Fibroblast of the aortic adventitia (primary cell): ENCODE data around the gene PLEKHH2. TPM values are rescaled to one million over a fixed set of nuclear protein-coding genes. Genes with fewer than 3 reads are reported as not detected.

Source experiments
- DNase-seq: peaks from one replicate; pipeline ENCODE4 v3.0.0-alpha.2; 2010; ENCODE audit warnings: low read depth
- H3K4me3 ChIP-seq: 2 replicates; pipeline ENCODE4 v1.5.1; 2011; ENCODE audit warnings: low read depth, mild to moderate bottlenecking, control low read depth, low read length, moderate library complexity
- total RNA-seq: library from RNA; depleted of rRNA; stranded (reverse); fragments of >200 nt; gene quantifications from 2 replicates; pipeline ENCODE4 v1.2.3, GENCODE V29; 2012; ENCODE audit warnings: low replicate concordance
- TF ChIP-seq, protein P1 (sequence below): IDR thresholded peaks from 2 replicates; pipeline ENCODE4 v1.5.1; 2011; ENCODE audit warnings: mild to moderate bottlenecking, low read length, control low read depth, inconsistent platforms; ENCODE audit not compliant: insufficient read depth

Gene PLEKHH2
- total RNA-seq, 1 donor: 5.4 TPM

DNA sequence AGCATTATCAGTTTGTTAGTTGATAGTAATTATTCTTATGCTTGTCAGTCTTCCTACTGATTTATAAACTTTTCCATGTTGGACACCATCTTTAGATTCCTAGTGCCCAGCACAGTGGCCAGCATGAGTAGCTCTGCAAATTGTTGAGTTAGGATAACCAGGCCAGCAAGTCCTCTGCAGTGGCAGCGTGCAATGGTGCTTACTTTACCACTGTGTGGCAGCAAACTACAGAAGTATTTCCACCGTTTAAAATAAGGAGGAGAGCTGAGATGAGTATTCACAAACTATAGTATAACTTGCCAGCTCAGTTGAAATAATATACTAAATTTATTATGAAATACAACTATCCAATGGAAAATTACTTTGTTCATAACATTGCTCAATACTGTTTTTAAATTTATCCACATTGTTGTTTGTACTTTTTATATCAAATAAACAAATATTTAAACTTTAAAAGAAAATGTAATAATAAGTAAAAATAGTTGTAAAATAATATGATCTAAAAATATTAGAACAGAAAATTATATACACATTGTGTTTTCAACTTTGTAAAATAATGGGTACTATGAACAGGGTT is 31.9 kb upstream of the PLEKHH2 start:
- H3K4me3 ChIP-seq: no peak overlapping the region
- peak; percentile 67 for DNase-seq
- TF ChIP-seq, protein P1, sequence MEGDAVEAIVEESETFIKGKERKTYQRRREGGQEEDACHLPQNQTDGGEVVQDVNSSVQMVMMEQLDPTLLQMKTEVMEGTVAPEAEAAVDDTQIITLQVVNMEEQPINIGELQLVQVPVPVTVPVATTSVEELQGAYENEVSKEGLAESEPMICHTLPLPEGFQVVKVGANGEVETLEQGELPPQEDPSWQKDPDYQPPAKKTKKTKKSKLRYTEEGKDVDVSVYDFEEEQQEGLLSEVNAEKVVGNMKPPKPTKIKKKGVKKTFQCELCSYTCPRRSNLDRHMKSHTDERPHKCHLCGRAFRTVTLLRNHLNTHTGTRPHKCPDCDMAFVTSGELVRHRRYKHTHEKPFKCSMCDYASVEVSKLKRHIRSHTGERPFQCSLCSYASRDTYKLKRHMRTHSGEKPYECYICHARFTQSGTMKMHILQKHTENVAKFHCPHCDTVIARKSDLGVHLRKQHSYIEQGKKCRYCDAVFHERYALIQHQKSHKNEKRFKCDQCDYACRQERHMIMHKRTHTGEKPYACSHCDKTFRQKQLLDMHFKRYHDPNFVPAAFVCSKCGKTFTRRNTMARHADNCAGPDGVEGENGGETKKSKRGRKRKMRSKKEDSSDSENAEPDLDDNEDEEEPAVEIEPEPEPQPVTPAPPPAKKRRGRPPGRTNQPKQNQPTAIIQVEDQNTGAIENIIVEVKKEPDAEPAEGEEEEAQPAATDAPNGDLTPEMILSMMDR: peak; percentile 71

DNA sequence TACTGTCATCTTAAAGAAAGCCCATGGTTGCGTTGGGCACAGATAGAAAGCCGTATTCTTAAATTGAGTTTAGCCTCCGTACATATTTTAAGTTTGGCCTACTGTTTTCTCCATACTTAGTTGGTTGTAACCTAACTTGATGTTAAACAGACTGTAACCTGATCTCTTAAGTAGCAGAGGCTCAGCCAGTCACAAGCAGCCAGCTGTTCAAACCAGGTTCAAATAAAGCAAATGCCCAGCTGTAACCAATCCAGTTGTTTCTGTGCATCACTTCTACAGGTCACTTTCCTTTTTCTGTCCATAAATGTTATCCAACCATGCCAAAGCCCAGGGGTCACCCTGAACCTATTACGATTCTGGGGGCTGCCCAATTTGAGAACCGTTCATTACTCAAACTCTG is 31.2 kb upstream of the PLEKHH2 start:
- TF ChIP-seq, protein P1: no peak
- DNase-seq: peak; percentile 10
- no peak overlapping the region for H3K4me3 ChIP-seq

DNA sequence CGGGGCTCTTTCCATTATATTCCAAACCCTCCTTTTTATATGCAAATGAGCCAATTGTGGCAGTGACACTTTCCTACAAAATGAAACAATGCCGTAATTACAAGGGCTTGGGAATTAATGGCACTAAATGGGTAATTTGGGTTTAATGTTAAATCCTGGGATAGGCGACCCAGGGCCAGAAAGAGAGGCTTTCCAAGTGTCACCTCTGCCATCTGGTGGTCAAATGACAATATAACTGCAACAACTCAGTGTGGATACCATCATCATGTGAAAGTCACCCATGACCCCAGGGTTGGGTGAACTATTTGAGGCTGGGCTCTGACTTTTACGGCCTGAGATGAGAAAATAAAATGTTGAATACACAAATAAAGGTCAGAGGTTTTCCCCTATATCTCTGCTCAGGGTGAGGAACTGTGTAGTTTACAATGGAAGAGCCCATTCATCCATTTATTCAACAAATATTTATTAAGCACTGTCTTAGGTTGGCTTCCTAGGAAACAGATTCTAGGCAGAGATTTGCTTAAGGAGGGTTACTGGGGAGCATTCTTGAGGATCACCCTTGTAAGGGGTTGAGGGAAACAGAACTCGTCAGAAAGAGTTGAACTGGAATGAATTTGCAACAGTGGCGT is 27.7 kb upstream of the PLEKHH2 start:
- H3K4me3 ChIP-seq: no peak overlapping the region
- TF ChIP-seq, protein P1: peak; percentile 66
- peak; percentile 61 for DNase-seq

DNA sequence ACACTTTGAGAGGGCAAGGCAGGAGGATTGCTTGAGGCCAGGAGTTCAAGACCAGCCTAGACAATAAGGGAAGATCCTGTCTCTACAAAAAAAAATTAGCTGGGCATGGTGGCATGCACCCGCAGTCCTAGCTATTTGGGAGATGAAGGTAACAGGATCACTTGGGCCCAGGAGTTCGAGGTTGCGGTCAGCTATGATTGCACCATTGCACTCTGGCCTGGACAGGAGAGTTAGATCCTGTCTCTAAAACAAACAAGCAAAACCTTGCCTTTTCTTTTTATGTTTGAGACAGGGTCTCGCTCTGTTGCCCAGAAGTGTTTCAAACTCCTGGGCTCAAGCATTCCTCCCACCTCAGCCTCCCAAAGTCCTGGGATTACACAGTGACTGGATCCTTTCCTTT is 26.7 kb upstream of the PLEKHH2 start:
- no peak for DNase-seq
- TF ChIP-seq, protein P1: no peak
- H3K4me3 ChIP-seq: no peak overlapping the region

DNA sequence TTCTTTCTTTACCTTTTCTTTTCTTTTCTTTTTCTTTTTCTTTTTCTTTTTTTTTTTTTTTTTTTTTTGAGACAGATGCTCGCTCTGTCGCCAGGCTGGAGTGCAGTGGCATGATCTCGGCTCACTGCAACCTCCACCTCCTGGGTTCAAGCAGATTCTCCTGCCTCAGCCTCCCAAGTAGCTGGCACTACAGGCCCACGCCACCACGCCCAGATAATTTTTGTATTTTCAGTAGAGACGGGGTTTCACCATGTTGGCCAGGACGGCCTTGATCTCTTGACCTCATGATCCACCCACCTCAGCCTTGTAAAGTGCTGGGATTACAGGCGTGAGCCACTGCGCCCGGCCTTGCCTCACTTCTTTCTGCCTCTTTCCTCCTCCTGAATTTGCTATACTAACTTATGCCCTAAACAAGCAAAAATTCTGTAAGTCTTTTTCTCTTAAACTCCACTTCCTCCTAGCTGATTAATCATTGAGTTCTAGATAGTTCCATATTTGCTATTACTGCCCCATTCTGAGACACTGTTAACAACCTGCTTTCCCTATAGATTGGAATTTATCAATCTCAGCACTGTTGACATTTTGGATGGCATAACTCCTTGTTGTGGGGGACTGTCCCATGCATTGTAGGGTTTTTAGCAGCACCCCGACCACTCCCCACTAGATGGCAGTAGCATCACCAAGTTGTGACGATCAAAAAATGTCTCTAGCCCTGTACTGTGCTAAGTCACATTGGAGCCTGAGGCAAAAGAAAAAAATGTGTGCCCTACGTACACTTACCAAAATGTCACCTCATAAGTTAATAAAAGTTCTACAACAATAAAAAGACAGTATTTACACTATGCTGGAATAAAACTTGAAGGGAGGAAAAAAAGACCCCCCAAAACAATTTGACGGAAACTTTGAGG is 24.8 kb upstream of the PLEKHH2 start:
- H3K4me3 ChIP-seq: no peak overlapping the region
- peak; percentile 80 for DNase-seq

DNA sequence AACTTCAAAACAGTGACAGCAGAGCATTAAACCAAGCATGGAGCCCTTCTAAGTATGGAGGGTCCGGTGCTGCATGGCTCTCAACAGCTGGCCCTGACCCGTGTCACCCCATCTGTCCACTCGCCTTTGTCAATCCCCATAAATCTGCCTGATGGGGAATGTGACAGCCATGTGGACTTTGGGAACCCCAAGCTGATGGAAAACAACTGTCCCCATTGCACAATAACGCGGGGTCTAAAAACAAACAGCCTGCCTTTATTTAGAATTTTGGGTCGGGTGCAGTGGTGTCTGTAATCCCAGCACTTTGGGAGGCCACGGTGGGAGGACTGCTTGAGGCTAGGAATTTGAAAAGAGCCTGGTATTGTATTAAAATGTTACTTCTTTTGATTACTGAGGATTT is 24.1 kb upstream of the PLEKHH2 start:
- TF ChIP-seq, protein P1: no peak
- DNase-seq: no peak
- no peak overlapping the region for H3K4me3 ChIP-seq

More for the DNA sequence above, 24.8 kb upstream of the PLEKHH2 start:
- TF ChIP-seq, protein P1: peak; percentile 90
